ENCODE results near the gene RREB1. TPM values are rescaled to one million over a fixed set of nuclear protein-coding genes. Genes with fewer than 3 reads are reported as not detected.

The RREB1 gene
- total RNA-seq, 1 donor from 2014 or later: 18.9 TPM

DNA sequence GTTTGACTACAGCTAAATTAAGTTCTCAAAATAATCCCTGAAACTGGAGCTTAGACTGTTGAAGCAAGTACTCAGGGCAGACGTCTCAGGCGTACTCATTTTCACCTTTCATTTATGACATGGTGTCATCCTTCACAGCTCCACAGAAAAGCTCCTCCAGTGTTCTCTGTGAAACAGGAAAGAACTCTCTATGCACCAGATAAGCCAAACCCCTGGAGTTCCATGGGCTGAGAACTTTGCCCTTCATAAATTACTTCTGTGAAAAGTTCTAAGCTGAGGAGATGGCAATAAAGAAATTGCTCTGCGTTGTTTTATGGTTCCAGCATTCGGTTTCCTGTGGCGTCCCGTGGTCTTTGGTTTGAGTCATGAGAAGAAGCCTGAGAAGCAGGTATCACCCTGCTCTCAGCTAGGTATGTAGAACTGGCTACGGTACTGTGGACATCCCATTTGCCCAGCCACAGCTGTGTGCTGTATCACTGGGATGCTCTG is 20.2 kb upstream of the RREB1 start:
- intact Hi-C loops (cut with micrococcal nuclease): loop anchor here (1.0 to 2.0 kb wide), 5 partner anchors 20 to 411 kb away; partner anchors contain the start of gene RREB1

DNA sequence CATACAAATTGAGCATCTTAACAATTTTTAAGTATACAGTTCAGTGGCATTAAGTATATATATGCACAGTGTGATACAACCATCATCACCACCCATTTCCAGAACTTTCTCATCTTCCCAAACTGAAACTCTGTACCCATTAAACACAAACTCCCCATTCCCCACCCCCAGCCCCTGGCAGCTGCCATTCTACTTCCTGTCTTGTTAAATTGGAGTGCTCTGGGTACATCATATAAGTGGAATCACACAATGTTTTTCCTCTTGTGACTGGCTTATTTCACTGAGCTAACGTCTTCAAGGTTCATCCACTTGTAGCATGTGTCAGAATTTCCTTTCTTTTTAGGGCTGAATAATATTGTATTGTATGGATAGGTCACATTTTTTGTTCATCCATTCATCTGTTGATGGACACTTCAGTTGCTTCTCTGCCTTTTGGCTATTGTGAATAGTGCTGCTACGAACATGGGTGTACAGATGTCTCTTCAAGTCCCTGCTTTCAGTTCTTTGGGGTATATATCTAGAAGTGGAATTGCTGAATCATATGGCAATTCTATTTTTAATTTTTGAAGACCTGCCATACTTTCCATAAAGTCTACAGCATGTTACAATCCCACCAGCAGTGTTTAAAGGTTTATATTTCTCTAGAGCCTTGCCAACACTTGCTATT is 19.6 kb upstream of the RREB1 start:
- intact Hi-C loops (cut with micrococcal nuclease): no loop called here

DNA sequence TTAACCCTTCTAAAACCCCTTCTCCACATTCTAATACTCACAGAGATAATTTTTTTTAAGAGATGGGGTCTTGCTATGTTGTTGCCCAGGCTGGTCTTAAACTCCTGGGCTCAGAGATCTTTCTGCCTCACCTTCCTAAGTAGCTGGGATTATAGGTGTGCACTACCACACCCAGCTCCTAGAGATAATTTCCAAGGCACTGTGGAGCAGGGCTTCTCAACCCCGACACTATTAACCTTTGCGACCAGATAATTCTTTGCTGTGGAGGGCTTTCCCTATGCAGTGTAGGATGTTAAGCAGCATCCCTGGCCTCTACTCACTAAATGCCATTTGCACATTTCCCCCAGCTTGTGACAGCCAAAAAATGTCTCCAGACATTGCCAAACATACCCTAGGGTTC is 8.8 kb upstream of the RREB1 start:
- intact Hi-C loops (cut with micrococcal nuclease): no loop called here

DNA sequence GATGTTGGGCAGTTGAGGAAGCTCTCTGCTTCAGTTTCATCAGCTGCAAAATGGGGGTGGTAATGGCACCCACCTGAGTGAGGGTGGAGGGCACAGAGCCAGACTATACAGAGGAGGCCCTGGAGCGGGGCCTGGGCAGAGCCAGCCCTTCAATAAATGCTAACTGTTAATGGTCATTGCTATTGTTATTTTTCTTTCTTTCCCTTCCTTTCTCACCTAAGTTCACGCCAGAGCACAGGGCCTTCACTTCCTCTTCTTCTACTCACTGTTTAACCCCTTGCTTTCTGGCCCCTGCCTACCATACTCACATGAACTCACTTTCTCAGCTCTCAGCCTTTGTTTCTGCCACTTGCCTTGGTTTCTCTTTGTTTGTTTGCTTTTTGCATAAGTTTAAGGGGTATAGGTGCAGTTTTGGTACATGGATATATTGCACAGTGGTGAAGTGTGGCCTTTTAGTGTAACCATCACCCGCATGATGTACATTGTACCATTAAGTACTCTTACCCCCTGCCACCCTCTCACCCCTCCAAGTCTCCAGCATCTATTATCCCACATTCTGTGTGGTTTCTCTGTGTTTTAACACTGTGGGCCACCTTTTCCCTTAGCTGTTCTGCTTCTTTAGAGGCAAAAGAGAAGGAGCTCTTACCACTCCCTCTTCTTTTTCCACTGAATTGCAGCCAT is 7.5 kb upstream of the RREB1 start:
- intact Hi-C loops (cut with micrococcal nuclease): no loop called here

DNA sequence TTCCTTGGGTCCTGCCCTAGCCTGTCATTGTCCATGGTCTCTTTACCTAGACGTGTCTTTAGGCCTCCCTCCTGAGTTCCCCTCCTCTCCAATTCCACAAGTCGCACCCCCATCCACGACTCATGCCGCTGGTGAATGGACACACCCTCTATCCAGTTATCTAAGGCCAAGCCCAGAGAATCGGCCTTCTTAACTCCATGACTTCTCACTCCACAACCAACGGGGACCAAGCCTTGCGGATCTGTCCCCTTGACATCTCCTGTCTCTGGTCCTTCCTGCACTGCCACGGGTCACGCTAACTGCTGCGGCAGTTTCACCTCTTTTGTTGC is 7.0 kb upstream of the RREB1 start:
- intact Hi-C loops (cut with micrococcal nuclease): no loop called here

DNA sequence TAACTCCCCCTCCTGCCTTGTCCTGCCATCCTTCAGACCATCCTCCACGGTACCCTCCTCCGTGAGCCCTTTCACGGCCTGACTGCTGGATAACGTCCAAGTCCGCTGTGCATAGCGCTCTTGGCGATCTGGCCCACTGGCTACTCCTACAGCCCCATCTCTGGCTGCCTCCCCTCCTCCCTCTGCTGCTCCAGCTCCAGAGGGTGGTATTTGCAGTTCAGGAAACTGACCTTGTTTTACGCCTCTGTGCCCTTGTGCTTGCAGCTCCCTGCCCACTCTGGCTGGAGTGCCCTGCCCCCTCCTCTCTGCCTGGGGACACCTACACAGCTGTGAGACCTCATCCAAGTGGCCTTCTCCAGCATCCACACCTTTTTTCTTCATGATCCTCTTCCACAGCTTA is 6.5 kb upstream of the RREB1 start:
- intact Hi-C loops (cut with micrococcal nuclease): no loop called here

DNA sequence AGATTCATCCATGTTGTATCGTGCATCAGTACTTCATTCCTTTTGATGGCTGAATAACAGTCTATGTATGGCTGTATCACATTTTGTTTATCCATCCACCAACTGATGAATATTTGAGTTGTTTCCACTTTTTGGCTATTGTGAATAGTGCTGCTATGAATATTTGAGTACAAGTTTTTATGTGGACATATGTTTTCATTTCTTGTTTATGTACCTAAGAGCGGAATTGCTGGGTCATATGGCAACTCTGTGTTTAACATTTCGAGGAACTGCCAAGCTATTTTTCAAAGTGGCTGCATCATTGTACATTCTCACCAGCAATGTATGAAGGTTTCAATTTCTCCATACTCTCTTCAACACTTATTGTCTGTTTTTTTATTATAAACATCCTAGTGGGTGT is 3.0 kb upstream of the RREB1 start:
- intact Hi-C loops (cut with micrococcal nuclease): no loop called here

DNA sequence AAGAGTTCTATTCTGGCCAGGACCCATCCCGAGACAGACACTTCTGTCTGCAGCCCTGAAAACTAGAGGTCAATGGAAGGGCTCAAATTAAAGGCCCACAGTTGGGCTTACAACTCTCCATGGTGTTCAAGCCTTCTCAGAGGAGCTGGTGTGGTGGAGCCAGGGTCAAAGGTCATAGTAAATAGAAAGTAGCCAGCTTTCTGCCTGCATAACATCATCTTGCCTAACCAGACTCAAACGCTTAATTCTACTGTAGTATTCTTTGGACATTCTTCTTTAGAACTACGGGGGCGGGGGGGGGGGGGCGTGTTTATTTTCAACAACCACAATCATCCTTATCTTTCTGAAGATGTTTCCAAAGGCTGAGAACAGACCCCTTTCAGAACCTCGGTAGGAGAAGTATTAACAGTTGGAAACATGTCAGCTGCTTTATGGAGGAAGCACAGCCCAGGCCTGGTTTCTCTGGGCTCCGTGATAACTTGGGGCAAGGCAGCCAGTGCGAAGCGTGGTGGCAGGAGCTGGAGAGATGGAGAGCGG is 1.5 kb upstream of the RREB1 start:
- intact Hi-C loops (cut with micrococcal nuclease): loop anchor here (2.0 kb wide), 2 partner anchors 207 to 283 kb away; partner anchors contain the start of genes CAGE1, RIOK1 and SSR1

DNA sequence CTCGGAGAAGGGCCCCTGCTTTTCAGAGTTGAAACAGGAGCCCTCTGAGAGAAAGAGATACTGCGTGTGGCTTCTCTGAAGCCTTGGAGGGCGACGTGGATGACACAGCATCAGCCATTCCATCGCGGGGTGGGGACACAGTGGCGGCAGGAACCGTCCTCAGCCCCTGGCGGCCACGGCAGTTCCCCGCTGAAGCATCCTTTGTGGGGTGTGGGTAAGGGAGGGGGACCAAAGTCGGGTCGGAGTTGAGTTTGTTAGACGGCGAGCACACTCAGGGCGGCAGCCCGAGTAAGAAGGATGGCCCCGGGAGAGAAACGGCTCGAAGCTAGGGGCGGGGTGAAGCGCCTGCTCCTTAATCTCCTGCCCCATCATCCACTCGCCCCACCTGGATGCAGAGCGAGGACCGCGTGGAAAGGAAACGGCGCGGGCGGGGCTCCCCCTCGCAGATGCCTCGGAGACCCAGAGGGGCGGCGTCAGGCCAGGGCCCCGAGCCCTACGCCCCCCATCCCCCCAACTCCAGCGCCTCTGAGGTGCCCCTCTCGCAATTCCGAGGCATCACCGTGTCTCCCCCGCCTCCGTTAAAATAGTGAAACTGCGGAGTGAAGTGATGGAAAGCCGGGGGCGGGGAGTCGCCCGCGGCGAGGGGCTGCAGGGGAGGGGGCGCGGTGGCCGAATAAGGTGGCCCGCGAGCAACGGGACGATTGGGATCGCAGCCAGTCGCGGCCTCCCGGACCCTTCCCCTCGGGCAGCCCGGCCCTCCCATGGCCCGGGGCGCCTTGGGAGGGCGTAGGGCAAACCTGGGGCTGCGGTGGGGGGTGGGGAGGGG is 796 bp upstream of the RREB1 start:
- intact Hi-C loops (cut with micrococcal nuclease): loop anchor here (1.0 to 2.0 kb wide), 5 partner anchors 20 to 430 kb away; partner anchors contain the start of genes CAGE1, RIOK1 and SSR1

DNA sequence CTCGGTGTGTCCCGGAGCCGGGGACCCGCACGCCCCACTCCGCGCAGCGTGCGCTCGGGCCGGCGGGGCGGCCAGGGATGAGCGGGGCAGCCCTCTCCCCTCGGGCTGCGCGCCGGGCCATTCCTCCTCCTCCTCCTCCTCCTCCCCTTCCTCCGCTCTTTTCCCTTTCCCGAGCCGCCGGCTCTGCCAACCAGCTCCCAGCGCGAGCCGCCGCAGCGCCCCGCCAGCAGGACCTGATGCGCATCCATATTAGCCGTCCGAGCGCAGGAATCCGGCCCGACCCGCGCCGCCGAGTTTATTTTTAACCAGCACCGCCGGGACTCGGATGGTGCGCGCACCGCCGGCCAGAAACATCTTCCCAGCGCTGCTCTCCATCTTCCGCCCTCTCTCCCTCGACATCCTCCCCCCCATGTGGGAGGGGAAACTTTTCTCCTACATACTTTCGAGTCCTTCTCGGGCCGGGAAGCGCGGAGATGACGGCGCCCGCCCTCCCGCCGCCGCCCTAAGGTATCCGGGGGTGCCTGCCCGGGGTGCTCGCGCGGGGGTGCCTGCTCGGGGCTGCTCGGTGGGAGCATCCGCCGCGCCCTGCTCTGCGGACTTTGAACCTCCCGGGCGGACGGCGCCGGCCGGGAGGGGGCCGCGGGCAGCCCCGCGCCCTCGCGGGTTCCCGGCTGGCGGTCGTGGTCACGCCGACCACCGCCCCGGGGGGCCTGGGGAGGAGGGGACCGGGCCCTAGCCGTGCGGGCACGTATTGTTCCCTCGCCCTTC is 619 bp downstream of the RREB1 start:
- intact Hi-C loops (cut with micrococcal nuclease): loop anchor here (2.0 kb wide), 1 partner anchor 494 kb away; no protein-coding TSS in a partner anchor

DNA sequence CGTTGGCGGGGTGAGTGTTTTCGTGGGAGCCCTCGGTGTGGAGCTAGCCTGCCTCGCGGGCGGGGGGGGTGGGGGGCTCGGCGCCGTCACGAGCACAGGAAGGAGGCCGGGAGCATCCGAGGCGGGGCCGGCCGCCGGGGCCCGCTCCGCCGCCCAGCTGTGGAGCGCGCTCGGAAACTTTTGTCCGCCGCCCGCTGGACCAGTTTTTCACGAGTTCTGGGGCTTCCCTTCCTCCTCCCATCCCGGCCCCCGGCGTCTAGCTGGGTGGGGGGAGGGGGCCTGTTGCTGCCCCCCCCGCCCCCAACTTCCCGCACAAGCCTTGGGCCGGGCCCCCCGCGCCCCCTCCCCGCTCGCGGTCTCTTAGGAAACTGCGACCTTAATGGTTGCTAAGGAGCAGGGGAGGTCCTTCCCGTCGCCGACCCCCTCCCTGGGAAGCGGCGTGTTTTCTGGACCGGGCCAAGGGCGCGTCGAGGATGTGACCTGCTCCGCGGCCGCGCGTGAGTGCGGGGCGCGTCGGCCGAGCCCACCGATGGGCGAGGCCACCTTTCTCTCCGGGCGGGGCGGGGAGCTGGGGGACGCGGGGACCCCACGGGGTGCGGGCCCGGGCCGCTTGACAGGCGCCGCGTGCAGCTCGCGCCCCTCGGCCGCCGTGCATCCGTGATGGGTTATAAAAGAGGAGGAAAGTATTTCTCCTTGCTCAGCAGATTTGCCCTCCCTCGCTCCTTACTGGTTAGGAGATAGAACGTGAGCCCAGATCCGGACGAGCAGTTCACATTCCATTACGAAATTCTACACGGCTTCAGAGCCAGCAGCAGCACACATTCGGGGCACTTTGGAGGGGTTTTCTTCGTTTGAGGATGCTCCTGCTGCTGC is 1.4 kb downstream of the RREB1 start:
- intact Hi-C loops (cut with micrococcal nuclease): loop anchor here (1.0 to 2.0 kb wide), 2 partner anchors 134 to 494 kb away; no protein-coding TSS in a partner anchor

DNA sequence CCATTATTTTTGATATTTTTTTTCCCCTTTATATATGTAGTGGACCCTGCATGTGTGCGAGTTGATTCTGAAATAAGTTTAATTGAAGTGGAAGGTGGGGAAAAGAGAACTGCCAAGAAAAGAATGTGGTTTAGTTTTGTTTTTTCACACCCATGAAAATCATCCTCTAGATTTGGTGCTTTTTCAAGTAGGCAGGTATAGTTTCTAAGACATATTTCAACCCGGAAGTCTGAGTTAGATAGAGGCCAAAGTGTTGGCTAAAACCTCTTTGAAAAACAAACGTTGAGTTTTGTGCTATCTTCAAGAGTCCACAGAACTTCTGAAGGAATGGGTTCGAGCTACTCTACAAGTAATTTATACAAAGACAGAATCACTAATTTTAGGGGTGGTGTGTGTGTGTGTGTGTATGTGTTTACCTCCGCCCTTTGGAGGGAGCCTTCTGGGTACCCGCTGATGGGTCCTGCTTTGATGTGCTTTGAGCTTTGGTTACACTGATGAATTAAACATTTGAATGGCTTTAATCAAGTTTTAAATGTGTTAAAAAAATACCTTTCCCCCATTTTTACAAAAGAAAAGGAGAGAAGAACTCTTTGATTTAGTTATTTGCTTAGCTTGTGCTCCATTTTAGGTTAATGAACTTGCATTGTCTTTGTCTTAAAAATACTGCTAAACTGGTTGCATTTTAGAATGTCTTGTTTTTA is 2.5 kb downstream of the RREB1 start:
- intact Hi-C loops (cut with micrococcal nuclease): no loop called here

DNA sequence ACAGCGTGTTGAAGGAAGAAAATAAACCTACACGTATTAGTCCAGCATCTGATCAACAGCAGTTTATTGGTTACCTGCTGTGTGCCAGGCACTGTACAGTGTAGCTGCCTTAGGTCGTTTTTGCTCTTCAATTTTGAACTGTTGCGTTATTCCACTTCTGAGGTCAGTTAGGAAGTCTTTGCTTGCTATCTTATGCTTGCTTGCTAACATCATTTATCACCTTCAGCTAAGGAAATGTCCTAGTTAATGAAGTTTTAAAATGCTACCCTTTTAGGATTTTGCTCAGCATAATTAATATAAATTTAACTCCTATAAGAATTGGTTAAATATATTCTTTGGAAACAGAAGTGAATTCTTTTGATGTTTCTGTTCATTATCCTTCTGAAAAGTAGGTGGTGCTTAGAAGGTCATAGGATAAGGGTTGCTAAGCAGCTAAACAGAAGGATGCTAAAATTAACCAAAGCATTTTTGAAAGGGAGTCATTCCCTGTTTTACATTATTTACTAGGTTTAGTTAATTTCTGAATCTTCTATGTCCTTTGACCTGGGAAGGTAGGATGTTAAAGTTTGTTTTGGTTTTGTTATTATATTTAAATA is 3.4 kb downstream of the RREB1 start:
- intact Hi-C loops (cut with micrococcal nuclease): no loop called here

DNA sequence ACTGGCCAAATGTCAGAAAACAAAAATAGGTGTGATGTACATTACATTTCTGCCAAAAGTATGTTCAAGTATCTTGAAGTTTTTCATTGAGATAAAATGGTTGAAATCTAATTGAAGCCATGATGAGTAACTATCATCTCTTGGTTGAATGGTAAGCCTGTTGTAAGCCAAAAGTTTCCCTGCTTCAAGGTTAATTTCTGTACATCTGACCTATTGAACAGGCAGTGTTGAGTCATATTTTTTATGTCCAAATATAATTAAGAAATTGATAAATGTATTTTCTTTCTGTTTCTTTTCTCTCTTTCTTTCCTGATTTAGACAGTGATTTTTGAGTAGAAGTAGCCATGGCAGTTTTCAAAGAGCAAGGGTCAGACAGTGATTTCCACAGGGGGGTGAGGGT is 4.4 kb downstream of the RREB1 start:
- intact Hi-C loops (cut with micrococcal nuclease): loop anchor here (1.0 kb wide), 1 partner anchor 25 kb away; no protein-coding TSS in a partner anchor

DNA sequence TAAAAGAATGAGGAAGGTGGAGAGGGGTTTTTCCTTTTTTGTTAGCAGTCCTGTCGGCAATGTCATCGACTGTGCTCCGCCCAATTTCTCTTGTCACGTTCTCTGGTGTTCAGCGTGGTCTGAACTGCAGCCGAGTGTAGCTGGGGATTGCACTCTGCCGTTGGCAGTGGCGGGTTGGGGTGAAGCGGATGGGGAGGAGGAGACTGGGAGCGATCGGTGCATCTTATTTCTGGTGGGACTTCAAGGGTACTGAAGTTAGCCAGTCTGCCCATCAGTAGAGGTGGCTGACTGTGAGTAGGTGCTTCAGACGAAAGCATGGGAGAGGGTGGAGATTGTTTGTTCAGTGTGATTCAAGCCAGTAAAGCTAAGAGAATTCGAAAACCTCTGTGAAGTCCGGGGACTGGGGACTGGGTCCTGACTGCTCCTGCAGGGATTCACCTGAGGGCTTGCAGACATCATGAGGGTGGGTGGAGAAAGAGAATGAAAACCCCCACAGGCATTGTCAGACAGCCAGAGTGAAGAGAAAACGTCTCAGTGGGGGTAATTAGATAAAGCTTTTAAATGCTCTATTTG is 5.1 kb downstream of the RREB1 start:
- intact Hi-C loops (cut with micrococcal nuclease): loop anchor here (1.0 kb wide), 1 partner anchor 24 kb away; no protein-coding TSS in a partner anchor

DNA sequence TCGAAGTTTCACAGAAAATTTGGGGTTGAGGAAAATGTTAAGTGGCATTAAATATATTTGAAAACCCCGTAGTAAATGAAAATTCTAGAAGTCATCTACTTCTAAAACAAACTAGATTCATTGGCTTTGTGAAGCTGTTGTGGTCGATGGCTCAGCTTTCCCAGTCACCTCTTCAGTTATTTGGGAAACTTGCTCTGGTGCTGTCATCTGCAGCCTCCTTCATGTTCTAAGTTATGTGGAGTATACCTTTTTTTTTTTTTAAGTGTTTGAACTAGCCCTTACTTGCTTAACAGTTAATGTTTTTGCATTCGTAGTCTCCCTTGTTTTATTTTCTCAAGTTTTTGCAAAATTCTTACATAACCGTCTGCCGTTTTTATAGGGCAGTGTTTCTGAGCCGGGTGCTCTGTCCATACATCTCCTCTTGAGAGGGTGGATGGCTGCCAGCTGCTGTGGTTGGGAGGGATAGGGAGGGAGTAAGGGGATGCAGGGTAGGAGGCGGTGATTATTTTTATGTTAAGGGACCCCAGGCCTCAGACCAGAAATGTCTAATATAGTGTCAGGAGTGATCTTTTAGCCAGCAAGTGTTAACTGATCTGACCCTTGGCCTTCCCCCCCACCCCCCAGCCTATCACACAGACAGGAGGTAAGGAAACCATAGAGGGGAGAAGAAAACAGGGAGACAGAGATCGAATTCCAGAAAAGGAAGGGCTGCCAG is 7.1 kb downstream of the RREB1 start:
- intact Hi-C loops (cut with micrococcal nuclease): no loop called here

DNA sequence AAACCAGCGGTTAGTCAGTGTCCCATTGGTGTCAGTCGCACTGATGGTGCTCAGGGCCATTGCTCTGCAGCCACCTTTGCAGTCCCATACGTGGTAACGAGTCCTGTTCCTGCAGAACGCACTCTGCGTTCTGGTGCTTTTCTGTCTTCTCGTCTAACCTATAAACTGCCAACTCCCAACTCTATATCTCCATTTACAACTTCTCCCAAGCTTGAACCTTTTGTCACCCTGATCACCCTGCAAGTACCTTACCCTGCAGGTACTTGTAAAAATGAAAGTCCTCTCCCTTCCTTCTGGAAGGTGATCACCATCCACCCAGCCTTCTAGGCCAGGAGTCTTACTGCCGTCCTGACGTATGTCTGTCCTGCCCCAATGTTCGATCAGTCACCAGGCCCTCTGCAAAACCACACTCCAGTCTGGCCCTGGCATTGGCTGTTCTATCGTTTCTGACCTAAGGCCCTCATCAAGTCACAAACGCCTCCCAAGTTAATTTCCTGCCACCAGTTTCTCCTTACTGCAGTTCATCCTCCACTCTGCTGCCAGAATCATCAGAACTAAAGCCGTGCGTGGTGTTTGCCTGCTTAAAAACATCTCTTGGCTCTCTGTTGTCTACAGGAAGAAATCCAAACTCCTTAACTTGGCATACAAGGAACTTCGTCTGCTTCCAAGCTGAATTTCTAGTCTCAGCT is 7.9 kb downstream of the RREB1 start:
- intact Hi-C loops (cut with micrococcal nuclease): no loop called here
